Neural cell (in vitro differentiated cells): Measurements from ENCODE around the gene FAM168A.

ENCODE experiments used
- MXI1 ChIP-seq: fragments of 450-650 bp; conservative IDR thresholded peaks from 2 replicates; pipeline ENCODE4 v1.6.1; 2014; ENCODE audit warnings: antibody characterized with exemption, mild to moderate bottlenecking; ENCODE audit not compliant: poor library complexity, severe bottlenecking
- POLR2AphosphoS5 ChIP-seq: IDR thresholded peaks from 2 replicates; pipeline ENCODE4 v1.6.1; 2012
- REST ChIP-seq: IDR thresholded peaks from 2 replicates; pipeline ENCODE4 v1.6.1; 2012; ENCODE audit warnings: borderline replicate concordance
- TF ChIP-seq, protein P1 (sequence below): fragments of 450-650 bp; IDR thresholded peaks from 2 replicates; pipeline ENCODE4 v1.5.1; 2014; ENCODE audit warnings: antibody characterized with exemption, mild to moderate bottlenecking, moderate library complexity; ENCODE audit not compliant: poor library complexity, severe bottlenecking

DNA sequence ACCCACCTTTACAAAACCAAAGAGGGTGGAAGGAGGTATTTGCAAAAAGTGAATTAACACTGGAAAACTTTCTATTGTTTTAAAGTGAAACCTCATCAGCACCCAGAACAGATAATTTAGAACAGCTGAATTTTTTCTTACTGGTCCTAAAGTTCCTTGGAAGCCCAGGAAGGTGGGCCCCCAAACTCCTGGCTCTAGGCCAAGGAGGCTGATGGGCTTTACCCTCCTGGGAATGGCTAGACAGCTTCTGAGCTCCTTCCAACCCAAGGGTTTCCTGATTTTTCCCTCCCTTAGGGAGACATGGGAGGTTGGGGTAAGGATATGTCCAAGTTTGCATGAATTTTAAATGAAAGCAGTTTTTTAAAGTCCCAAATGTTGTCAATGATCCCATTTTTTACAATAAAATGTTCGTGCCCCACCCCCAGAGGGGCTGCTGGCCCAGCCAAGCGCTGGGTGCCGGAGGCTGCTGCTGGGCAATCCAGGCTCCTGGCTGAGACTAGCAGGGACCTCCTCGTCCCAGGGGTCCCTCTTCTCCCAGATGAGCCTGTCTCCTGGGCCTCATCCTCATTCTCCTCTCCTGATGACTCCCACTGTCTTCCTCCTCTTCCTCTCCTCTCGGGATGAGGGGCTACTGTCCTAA, 193.3 kb downstream of the FAM168A start:
- TF ChIP-seq, protein P1, sequence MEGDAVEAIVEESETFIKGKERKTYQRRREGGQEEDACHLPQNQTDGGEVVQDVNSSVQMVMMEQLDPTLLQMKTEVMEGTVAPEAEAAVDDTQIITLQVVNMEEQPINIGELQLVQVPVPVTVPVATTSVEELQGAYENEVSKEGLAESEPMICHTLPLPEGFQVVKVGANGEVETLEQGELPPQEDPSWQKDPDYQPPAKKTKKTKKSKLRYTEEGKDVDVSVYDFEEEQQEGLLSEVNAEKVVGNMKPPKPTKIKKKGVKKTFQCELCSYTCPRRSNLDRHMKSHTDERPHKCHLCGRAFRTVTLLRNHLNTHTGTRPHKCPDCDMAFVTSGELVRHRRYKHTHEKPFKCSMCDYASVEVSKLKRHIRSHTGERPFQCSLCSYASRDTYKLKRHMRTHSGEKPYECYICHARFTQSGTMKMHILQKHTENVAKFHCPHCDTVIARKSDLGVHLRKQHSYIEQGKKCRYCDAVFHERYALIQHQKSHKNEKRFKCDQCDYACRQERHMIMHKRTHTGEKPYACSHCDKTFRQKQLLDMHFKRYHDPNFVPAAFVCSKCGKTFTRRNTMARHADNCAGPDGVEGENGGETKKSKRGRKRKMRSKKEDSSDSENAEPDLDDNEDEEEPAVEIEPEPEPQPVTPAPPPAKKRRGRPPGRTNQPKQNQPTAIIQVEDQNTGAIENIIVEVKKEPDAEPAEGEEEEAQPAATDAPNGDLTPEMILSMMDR = no peak
- TF ChIP-seq REST = no peak
- no peak for TF ChIP-seq MXI1
- no peak for TF ChIP-seq POLR2AphosphoS5
